BE2C (cell line): ENCODE results near the gene SLX4IP.

ENCODE experiments used
- DNase-seq: peaks from one replicate; pipeline ENCODE4 v3.0.0-alpha.2; 2020
- H3K27me3 ChIP-seq: fragments of 250-450 bp; sonication (Bioruptor Pico); 2 replicates; pipeline ENCODE4 v1.5.1; 2020; ENCODE audit warnings: mild to moderate bottlenecking
- H3K36me3 ChIP-seq: fragments of 250-450 bp; sonication (Bioruptor Pico); 2 replicates; pipeline ENCODE4 v1.5.1; 2020; ENCODE audit warnings: mild to moderate bottlenecking
- H3K4me1 ChIP-seq: fragments of 250-450 bp; sonication (Bioruptor Pico); 2 replicates; pipeline ENCODE4 v1.5.1; 2020
- H3K4me3 ChIP-seq: 2 replicates; pipeline ENCODE4 v1.5.1; 2011; ENCODE audit warnings: low read depth, low read length
- H3K9me3 ChIP-seq: fragments of 250-450 bp; sonication (Bioruptor Pico); 2 replicates; pipeline ENCODE4 v1.5.1; 2020
- TF ChIP-seq, protein P1 (sequence below): IDR thresholded peaks from 2 replicates; pipeline ENCODE4 v1.5.1; 2012; ENCODE audit warnings: mild to moderate bottlenecking, low read depth, low read length

The SLX4IP gene

DNA sequence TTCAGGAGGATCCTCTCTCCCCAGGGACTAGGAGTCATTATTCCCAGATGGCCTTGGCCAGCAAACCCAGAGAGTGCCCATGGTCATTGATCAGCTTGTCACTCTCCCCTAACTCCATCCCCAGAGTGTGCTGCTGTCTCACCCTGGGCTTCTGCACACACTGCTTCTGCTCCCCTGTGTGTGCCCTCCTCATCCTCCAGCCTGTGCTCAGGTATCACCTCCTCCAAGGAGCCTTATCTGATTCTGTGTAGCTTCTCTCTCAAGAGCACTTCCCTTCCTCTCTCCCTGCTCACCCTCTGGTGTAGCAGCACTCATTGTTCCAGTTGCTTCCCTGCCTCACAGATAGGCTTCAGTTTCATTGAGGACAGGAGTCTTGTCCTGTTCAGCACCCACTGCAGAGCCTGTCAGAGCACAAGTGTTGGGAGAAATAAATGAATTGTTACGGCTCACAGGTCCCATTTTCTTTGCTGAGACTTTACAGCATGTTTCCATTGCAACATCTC, 136.3 kb downstream of the SLX4IP start:
- DNase-seq = no peak
- no peaks in the 10 kb centered on the region for H3K36me3 ChIP-seq
- H3K4me1 ChIP-seq = peaks cover 5% of the 10 kb centered on the region; the same call in 1 of the 2 replicates
- H3K4me3 ChIP-seq = no peak overlapping the region
- TF ChIP-seq, protein P1, sequence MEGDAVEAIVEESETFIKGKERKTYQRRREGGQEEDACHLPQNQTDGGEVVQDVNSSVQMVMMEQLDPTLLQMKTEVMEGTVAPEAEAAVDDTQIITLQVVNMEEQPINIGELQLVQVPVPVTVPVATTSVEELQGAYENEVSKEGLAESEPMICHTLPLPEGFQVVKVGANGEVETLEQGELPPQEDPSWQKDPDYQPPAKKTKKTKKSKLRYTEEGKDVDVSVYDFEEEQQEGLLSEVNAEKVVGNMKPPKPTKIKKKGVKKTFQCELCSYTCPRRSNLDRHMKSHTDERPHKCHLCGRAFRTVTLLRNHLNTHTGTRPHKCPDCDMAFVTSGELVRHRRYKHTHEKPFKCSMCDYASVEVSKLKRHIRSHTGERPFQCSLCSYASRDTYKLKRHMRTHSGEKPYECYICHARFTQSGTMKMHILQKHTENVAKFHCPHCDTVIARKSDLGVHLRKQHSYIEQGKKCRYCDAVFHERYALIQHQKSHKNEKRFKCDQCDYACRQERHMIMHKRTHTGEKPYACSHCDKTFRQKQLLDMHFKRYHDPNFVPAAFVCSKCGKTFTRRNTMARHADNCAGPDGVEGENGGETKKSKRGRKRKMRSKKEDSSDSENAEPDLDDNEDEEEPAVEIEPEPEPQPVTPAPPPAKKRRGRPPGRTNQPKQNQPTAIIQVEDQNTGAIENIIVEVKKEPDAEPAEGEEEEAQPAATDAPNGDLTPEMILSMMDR = no peak
- H3K9me3 ChIP-seq = no peaks in the 10 kb centered on the region
- no peaks in the 10 kb centered on the region for H3K27me3 ChIP-seq

DNA sequence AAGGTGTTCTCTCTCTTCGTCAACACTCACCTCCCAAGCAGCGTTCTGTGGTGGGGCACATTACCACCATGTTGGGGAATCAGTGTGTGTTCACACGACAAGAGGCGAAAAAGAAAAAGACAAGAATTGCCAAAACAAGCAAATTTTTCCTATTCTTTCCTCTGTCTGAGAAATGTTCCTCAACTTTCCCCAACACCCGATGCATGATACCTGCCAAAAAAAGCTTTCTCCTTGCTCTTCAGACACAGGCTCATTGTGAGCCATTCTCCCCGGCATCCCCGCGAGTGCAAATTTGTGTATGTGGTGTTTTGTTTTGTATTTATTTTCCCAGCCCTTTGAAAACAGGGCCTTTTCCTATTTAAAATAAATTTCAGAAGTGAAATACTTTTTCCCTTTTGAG, 137.7 kb downstream of the SLX4IP start:
- H3K9me3 ChIP-seq = no peaks in the 10 kb centered on the region
- TF ChIP-seq, protein P1 = no peak
- H3K4me1 ChIP-seq = peaks cover 5% of the 10 kb centered on the region; the same call in 1 of the 2 replicates
- H3K4me3 ChIP-seq = no peak overlapping the region
- no peaks in the 10 kb centered on the region for H3K36me3 ChIP-seq
- H3K27me3 ChIP-seq = no peaks in the 10 kb centered on the region
- no peak for DNase-seq

DNA sequence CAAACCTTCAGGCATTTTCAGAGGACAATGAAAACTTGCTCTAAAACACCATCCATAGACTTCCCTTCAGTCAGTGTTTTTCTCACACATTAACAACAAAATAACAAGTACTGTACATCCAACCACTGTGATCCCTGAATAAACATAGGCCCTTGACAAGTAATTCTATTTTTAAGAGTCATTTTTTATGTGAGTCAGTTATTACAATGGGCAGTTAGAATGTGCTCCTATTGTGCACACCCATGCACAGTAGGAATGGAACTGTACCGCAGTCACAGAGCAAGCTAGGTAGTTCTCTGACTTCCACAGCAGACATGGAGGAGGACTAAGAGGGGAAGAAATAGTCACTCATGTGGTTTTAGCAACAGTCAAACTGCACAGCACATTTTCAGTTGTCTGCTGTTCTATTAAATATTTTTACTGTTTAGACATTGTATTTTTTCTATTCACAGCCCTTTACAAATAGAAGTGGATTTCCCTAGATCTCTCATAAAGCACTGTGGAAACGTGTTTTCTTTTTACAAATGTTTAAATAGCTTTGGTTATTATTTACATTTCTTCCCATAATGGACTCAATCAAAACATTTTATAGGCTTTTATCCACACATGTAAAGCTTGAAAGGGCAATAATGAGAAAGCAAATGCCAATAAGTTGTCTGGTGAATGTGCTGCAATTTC, 138.3 kb downstream of the SLX4IP start:
- H3K36me3 ChIP-seq = no peaks in the 10 kb centered on the region
- peaks cover 5% of the 10 kb centered on the region; the same call in 1 of the 2 replicates for H3K4me1 ChIP-seq
- TF ChIP-seq, protein P1 = no peak
- H3K9me3 ChIP-seq = no peaks in the 10 kb centered on the region
- H3K27me3 ChIP-seq = no peaks in the 10 kb centered on the region
- H3K4me3 ChIP-seq = no peak overlapping the region
- no peak for DNase-seq

DNA sequence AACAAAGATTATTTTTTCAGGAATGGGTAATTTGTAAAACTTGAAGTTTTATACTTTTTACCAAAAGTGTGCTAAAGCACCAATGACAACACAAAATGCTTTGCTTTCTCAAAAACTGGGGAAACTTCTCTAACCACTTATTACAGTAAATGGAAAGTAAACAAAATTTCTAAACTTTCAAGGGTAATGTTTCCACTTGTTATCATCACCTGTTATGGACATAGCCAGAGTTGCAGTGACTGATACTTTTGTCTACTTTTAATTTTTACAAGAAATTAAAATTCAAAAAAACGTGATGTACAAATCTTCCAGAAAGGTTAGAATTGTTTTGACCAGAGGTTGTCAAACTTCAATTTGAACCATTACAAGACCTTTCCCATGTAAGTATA, 138.8 kb downstream of the SLX4IP start:
- Histone ChIP-seq H3K9me3 (no peaks in the 10 kb centered on the region), H3K36me3 (no peaks in the 10 kb centered on the region), H3K27me3 (no peaks in the 10 kb centered on the region), H3K4me1 (peaks cover 5% of the 10 kb centered on the region; the same call in 1 of the 2 replicates), H3K4me3 (no peak overlapping the region)
- DNase-seq = no peak
- TF ChIP-seq, protein P1 = no peak

DNA sequence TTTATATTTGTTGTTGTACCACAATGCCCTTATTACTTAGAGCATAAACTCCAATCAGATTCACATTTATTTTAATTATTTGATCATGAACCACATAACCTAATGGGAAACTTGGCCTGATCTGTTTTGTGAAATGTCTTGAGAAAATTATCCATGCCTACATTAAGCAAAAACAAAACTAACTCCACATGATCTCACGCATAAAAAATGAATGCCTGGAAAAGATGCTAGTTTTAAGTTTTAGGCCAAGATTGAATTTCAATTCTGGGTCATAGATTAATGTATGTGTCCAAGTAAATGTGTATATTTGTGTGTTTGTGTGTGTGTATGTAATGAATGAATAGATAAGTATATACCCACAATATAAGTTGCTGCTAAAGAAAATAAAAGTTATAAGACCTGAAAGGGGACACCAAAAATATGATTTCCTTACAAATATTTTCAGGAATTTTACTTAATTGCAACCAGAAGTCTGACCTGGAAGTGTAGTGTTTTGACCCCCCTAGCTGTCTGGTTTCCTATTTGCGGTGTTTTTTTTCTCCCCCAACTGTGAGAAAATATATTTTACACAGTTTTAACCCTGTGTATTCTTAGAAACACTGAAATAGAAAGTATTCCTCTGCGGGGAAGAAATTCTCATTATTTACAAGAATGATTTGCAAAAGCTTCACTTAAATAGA, 141.4 kb downstream of the SLX4IP start:
- Histone ChIP-seq H3K4me1 (no peaks in the 10 kb centered on the region), H3K27me3 (no peaks in the 10 kb centered on the region), H3K4me3 (no peak overlapping the region), H3K9me3 (no peaks in the 10 kb centered on the region), H3K36me3 (no peaks in the 10 kb centered on the region)
- DNase-seq = no peak
- TF ChIP-seq, protein P1 = no peak

DNA sequence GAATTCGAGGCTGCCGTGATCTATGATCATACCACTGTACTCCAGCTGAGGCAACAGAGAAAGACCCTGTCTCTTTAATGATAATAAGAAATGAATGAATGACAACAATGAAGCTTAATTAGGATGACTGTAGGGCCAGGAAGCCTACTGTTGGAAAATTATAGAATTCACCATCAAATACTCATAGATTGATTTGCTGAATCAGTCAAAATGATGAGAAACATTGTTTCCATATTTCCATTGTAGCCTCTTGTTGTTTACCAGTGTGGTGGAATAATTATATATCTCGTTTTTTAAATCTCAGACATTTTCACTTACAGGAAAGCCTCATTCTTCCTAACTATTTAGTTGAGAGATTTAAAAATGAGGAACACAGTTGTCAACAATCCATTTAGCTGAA, 142.5 kb downstream of the SLX4IP start:
- H3K4me1 ChIP-seq = no peaks in the 10 kb centered on the region
- H3K36me3 ChIP-seq = no peaks in the 10 kb centered on the region
- no peak overlapping the region for H3K4me3 ChIP-seq
- TF ChIP-seq, protein P1 = no peak
- H3K9me3 ChIP-seq = no peaks in the 10 kb centered on the region
- no peak for DNase-seq
- H3K27me3 ChIP-seq = no peaks in the 10 kb centered on the region
